K562 (cell line): ENCODE measurements around the gene CISD3. TPM values are rescaled to one million over a fixed set of nuclear protein-coding genes. Genes with fewer than 3 reads are reported as not detected.

Experiments
- ATAC-seq: fragments of 200-7000 bp; cut with Tn5 transposase; 3 replicates; pipeline ENCODE4 v1.9.1; 2020; ENCODE audit warnings: moderate library complexity
- BruUV-seq: library from RNA; stranded (reverse); fragments of 400-500 nt; replicated peaks from 2 replicates; lab custom pipeline; 2021; lab: Mats Ljungman, UMichigan
- CTCF ChIA-PET: fragments of 300-600 bp; formaldehyde crosslinking; extraction: SDS; loops from one replicate; lab custom pipeline; 2021; ENCODE audit warnings: low intra/inter-chr PET ratio; lab: Yijun Ruan, JAX
- POLR2A ChIA-PET: fragments of 300-600, 350-650 bp; sonication (Branson Sonifier 250); formaldehyde crosslinking; extraction: SDS; loops from one replicate; lab custom pipeline; 2021; ENCODE audit warnings: antibody characterized with exemption, inconsistent platforms; lab: Yijun Ruan, JAX
- DNase-seq, 4 experiments: peaks; one replicate each; pipeline versions ENCODE4 v3.0.0 to v3.0.0-alpha.2; 2011 to 2018; ENCODE audit warnings: low spot score in 3 of 4, mixed read lengths in 3 of 4; ENCODE audit errors: extremely low read depth in 1 of 4
- FAIRE-seq: peaks from 2 replicates; lab custom pipeline; 2011; peaks lifted over from hg19 to GRCh38; lab: Jason Lieb, UNC
- H2AFZ ChIP-seq: 2 replicates; pipeline ENCODE4 v1.6.0; 2011; ENCODE audit warnings: low read depth, low read length, control low read depth, inconsistent platforms
- H3K27ac ChIP-seq: fragments of 200-600 bp; 3 replicates; pipeline ENCODE4 v1.8.0; 2011; ENCODE audit warnings: low read depth, mild to moderate bottlenecking, control low read depth, inconsistent platforms, low read length, moderate library complexity, mixed read lengths; ENCODE audit errors: extremely low read depth
- H3K27me3 ChIP-seq, 2 experiments: fragments of 300-600 bp in 1 of 2; 2 replicates in 1 of 2; 3 replicates in 1 of 2; pipeline versions ENCODE4 v1.6.0 to v1.8.0; 2011; ENCODE audit warnings: inconsistent platforms in 2 of 2, low read length in 2 of 2, mild to moderate bottlenecking in 1 of 2, mixed read lengths in 1 of 2, moderate library complexity in 1 of 2; ENCODE audit not compliant: control insufficient read depth in 2 of 2, insufficient read depth in 2 of 2
- H3K36me3 ChIP-seq: fragments of 300-600 bp; 3 replicates; pipeline ENCODE4 v1.8.0; 2011; ENCODE audit warnings: mild to moderate bottlenecking, low read length, inconsistent platforms; ENCODE audit not compliant: control insufficient read depth, insufficient read depth
- H3K4me1 ChIP-seq, 2 experiments: fragments of 200-600 bp in 1 of 2; replicated peaks in 1 of 2; 2 replicates in 1 of 2; 3 replicates in 1 of 2; pipeline versions ENCODE4 v1.5.1 to v1.8.0; 2011; ENCODE audit warnings: inconsistent platforms in 2 of 2, low read length in 2 of 2, mild to moderate bottlenecking in 1 of 2, mixed read lengths in 1 of 2, moderate library complexity in 1 of 2; ENCODE audit not compliant: control insufficient read depth in 2 of 2, insufficient read depth in 2 of 2
- H3K4me2 ChIP-seq: 2 replicates; pipeline ENCODE4 v1.6.1; 2011; ENCODE audit warnings: low read length, control low read depth, inconsistent platforms, mixed read lengths; ENCODE audit not compliant: insufficient read depth
- H3K4me3 ChIP-seq: fragments of 200-600 bp; sonication (generic), shearing (Covaris generic); 2 replicates; pipeline ENCODE4 v1.5.1; 2016; ENCODE audit warnings: control low read depth, inconsistent platforms
- H3K79me2 ChIP-seq: fragments of 200-600 bp; 3 replicates; pipeline ENCODE4 v1.8.0; 2011; ENCODE audit warnings: low read length, inconsistent platforms; ENCODE audit not compliant: control insufficient read depth, insufficient read depth
- H3K9ac ChIP-seq, 2 experiments: 2 replicates each; pipeline versions ENCODE4 v1.6.0 to v1.6.1; 2011; ENCODE audit warnings: low read depth in 2 of 2, low read length in 2 of 2, control low read depth in 1 of 2, inconsistent platforms in 1 of 2, mild to moderate bottlenecking in 1 of 2, mixed read lengths in 1 of 2; ENCODE audit not compliant: insufficient read depth in 1 of 2
- H3K9me1 ChIP-seq: one replicate; pipeline ENCODE4 v1.6.0; 2011; ENCODE audit warnings: inconsistent platforms, mild to moderate bottlenecking, low read length, moderate library complexity; ENCODE audit not compliant: control insufficient read depth, insufficient read depth
- H3K9me3 ChIP-seq: replicated peaks from 2 replicates; pipeline ENCODE4 v1.5.1; 2011; ENCODE audit warnings: low read depth, low read length, inconsistent platforms; ENCODE audit not compliant: control insufficient read depth, insufficient read depth
- H4K20me1 ChIP-seq: replicated peaks from 2 replicates; pipeline ENCODE4 v1.6.1; 2011; ENCODE audit warnings: low read length, inconsistent platforms, mixed read lengths; ENCODE audit not compliant: control insufficient read depth, insufficient read depth
- BCLAF1 ChIP-seq, 2 experiments: fragments of 450-650 bp in 1 of 2; IDR thresholded peaks; 2 replicates each; pipeline ENCODE4 v1.6.1; 2011 to 2017; ENCODE audit warnings: low read depth in 2 of 2, antibody characterized with exemption in 1 of 2, borderline replicate concordance in 1 of 2, low read length in 1 of 2, mild to moderate bottlenecking in 1 of 2, mixed read lengths in 1 of 2; ENCODE audit not compliant: control insufficient read depth in 1 of 2
- DMBX1 ChIP-seq: fragments of 250-450 bp; sonication (Bioruptor Pico); IDR thresholded peaks from 2 replicates; pipeline ENCODE4 v1.8.0; 2022; ENCODE audit warnings: inconsistent platforms, mild to moderate bottlenecking, moderate library complexity, borderline replicate concordance
- FOSL1 ChIP-seq: fragments of 200-800 bp; sonication (Bioruptor generic); conservative IDR thresholded peaks from 2 replicates; pipeline ENCODE4 v1.6.1; 2016; ENCODE audit warnings: missing genetic modification characterization, missing compliant biosample characterization
- HEY1 ChIP-seq: fragments of 250-450 bp; sonication (Bioruptor Pico); IDR thresholded peaks from 2 replicates; pipeline ENCODE4 v1.5.0; 2020; ENCODE audit warnings: mild to moderate bottlenecking, moderate library complexity, borderline replicate concordance
- KLF16 ChIP-seq: IDR thresholded peaks from 2 replicates; pipeline ENCODE4 v1.6.1; 2016; ENCODE audit warnings: antibody characterized with exemption
- LARP7 ChIP-seq: fragments of 450-650 bp; IDR thresholded peaks from 2 replicates; pipeline ENCODE4 v1.6.1; 2016
- SIN3A ChIP-seq, 2 experiments: fragments of 150-350 bp in 1 of 2; IDR thresholded peaks; 2 replicates each; pipeline ENCODE4 v1.6.1; 2011 to 2016; ENCODE audit warnings: borderline replicate concordance in 2 of 2, low read depth in 2 of 2, low read length in 2 of 2, mild to moderate bottlenecking in 2 of 2, moderate library complexity in 2 of 2; ENCODE audit not compliant: control insufficient read depth in 1 of 2
- SMARCA4 ChIP-seq: fragments of 450-650 bp; IDR thresholded peaks from 2 replicates; pipeline ENCODE4 v1.6.1; 2016
- SP1 ChIP-seq: sonication (generic); formaldehyde crosslinking; IDR thresholded peaks from 2 replicates; pipeline ENCODE4 v1.8.1; 2022; ENCODE audit warnings: mild to moderate bottlenecking, missing genetic modification reagents
- SPI1 ChIP-seq: IDR thresholded peaks from 2 replicates; pipeline ENCODE4 v1.6.1; 2011; ENCODE audit warnings: low read depth, low read length, control low read depth, borderline replicate concordance
- SUPT5H ChIP-seq: fragments of 450-650 bp; IDR thresholded peaks from 2 replicates; pipeline ENCODE4 v1.6.1; 2016
- ZNF175 ChIP-seq: fragments of 200-800 bp; sonication (Bioruptor generic); IDR thresholded peaks from 2 replicates; pipeline ENCODE4 v1.6.1; 2016; ENCODE audit warnings: low read depth, mild to moderate bottlenecking, missing genetic modification characterization, missing compliant biosample characterization
- ZNF512 ChIP-seq: IDR thresholded peaks from 2 replicates; pipeline ENCODE4 v1.6.1; 2016; ENCODE audit warnings: missing genetic modification characterization, missing compliant biosample characterization
- ZNF740 ChIP-seq, 3 experiments: fragments of 200-800 bp in 1 of 3; sonication (Bioruptor generic) in 1 of 3; sonication (generic) in 1 of 3; formaldehyde crosslinking in 1 of 3; IDR thresholded peaks; 2 replicates each; pipeline versions ENCODE4 v1.6.1 to v1.8.0; 2016 to 2022; ENCODE audit warnings: mild to moderate bottlenecking in 2 of 3, missing compliant biosample characterization in 2 of 3, missing genetic modification characterization in 2 of 3, missing genetic modification reagents in 1 of 3
- WGBS: fragments of 100-300 bp; shearing (Covaris generic); methylation state at CpG from one replicate; pipeline ENCODE4 v1.1.6; 2016; ENCODE audit warnings: low coverage, mixed read lengths; ENCODE audit not compliant: insufficient coverage; ENCODE audit errors: missing lambda C conversion rate; 5-methylcytosine and 5-hydroxymethylcytosine counted together
- in situ Hi-C: fragments of 300-500 bp; cut with MboI; formaldehyde crosslinking; loops from 4 replicates; pipeline ENCODE4 v1.15.0; 2018; ENCODE audit warnings: inconsistent platforms, mixed read lengths
- intact Hi-C: fragments of 100-400 bp; cut with micrococcal nuclease; formaldehyde crosslinking; loops from 2 replicates; pipeline ENCODE4 v1.14.2; 2022
- polyA plus RNA-seq, 8 experiments: library from polyadenylated mRNA; depleted of rRNA in 4 of 8; stranded (reverse) in 5 of 8; unstranded in 3 of 8; fragments of >200 nt; fragmentation: Nextera tagmentation in 2 of 8; fragmentation: Illumina TruSeq in 1 of 8; extraction: Ambion mirVana in 2 of 8; extraction: Trizol in 1 of 8; gene quantifications; 2 replicates each; pipeline versions ENCODE4 v1.2.1 to v1.2.3, GENCODE V29; 2011 to 2014; ENCODE audit warnings: inconsistent platforms in 1 of 8, missing spikeins in 1 of 8
- total RNA-seq, 7 experiments: library from RNA; depleted of rRNA in 6 of 7; stranded (reverse); fragments of >200 nt in 6 of 7; fragmentation: Illumina TruSeq in 2 of 7; extraction: Trizol in 2 of 7; gene quantifications; 2 replicates each; pipeline versions ENCODE4 v1.2.1 to v1.2.3, GENCODE V29; 2011 to 2021; ENCODE audit warnings: low replicate concordance in 1 of 7

Gene CISD3
- total and polyA plus RNA-seq, 9 of the 15 experiments (the other 6 are each of a cell fraction or from before 2014, with no cell fraction given): 5.0 to 60.7 (median 15.7) TPM

- in situ Hi-C loops: no loop called here
- H3K36me3 ChIP-seq: peaks cover 25% of the 10 kb centered on the region
- H4K20me1 ChIP-seq: no peaks in the 10 kb centered on the region; the same call in 1 of the 2 replicates
- WGBS: 0% methylated on average over 8 of the region's 10 CpGs
- H3K9ac ChIP-seq: peak overlapping the region; percentile 90 to 92; a peak in 3 of 4 replicates
- H3K79me2 ChIP-seq: peaks cover 79% of the 10 kb centered on the region
- POLR2A ChIA-PET: interaction anchor here (0.6 to 2.3 kb wide), 11 partner anchors 11 to 418 kb away, joined by 3 to 9 read pairs (median 3); partner anchors contain the start of gene LASP1
- ATAC-seq: no peak
- H3K4me3 ChIP-seq: peak overlapping the region; percentile 74
- intact Hi-C loops: loop anchor here (5.0 to 10.0 kb wide), 4 partner anchors 49 to 404 kb away; partner anchors contain the start of genes PLXDC1 and RPL23
- H3K27ac ChIP-seq: peak overlapping the region; percentile 86
- CTCF ChIA-PET: interaction anchor here (0.6 kb wide), 1 partner anchor 239 kb away, joined by 3 read pairs; no protein-coding TSS in a partner anchor
- H3K4me1 ChIP-seq: peaks cover 16 to 52% of the 10 kb centered on the region in 2 experiments
- no peaks in the 10 kb centered on the region for H3K9me1 ChIP-seq
- H3K27me3 ChIP-seq: no peaks in the 10 kb centered on the region
- DNase-seq: peak in 1 of 4 experiments; percentile 71
- peak overlapping the region; percentile 86 for H3K4me2 ChIP-seq
- no peak for FAIRE-seq
- H2AFZ ChIP-seq: peak overlapping the region; percentile 89
- BruUV-seq: no TSS peak
- no peaks in the 10 kb centered on the region for H3K9me3 ChIP-seq
- TF ChIP-seq SP1 (CRISPR knock-in tag) (no peak), DMBX1 (0 out of 2 replicates have a peak, but pooled peaks have one; percentile 12), FOSL1 (tag) (0 out of 2 replicates have a peak, but pooled peaks have one; percentile 6), ZNF175 (CRISPR knock-in tag) (0 out of 2 replicates have a peak, but pooled peaks have one; percentile 28), LARP7 (peak; percentile 79; the same call in 1 of the 2 replicates), SMARCA4 (peak; percentile 36; the same call in 1 of the 2 replicates), SIN3A (IDR thresholded peaks at IDR 0.05; ENCODE audit: borderline replicate concordance in 2 of 2, control insufficient read depth in 1 of 2, low read depth in 2 of 2, low read length in 2 of 2) (0 out of 4 replicates have a peak, but pooled peaks of 1 of the 2 experiments have one; percentile 19), HEY1 (CRISPR knock-in tag) (no peak), BCLAF1 (IDR thresholded peaks at IDR 0.05; ENCODE audit: borderline replicate concordance in 1 of 2, control insufficient read depth in 1 of 2, low read depth in 2 of 2, low read length in 1 of 2) (peak in 1 of 2 experiments; percentile 43; a peak in 1 of 4 replicates), ZNF512 (tag) (peak; percentile 87), KLF16 (no peak), SUPT5H (peak; percentile 8; the same call in 1 of the 2 replicates), ZNF740 (CRISPR knock-in tag; IDR thresholded peaks at IDR 0.05) (0 out of 2 replicates have a peak, but pooled peaks have one; percentile 56), ZNF740 (tag; IDR thresholded peaks at IDR 0.05) (peak in 1 of 2 experiments; percentile 79; a peak in 2 of 4 replicates), SPI1 (peak; percentile 52; the same call in 1 of the 2 replicates)
Measured at GRCh38 chr17:38751144-38751807, 21.1 kb downstream of the CISD3 start.
